Femur (tissue), 1 donor: ENCODE data around the gene KCNK17.
A peak's percentile ranks its signal among the peaks of the same experiment; 100 is the strongest.

Source experiments
- DNase-seq: peaks from one replicate; pipeline ENCODE4 v3.0.0-alpha.2; 2017

KCNK17 gene

GRCh38 chr6:39314273-39314795 lies at the start of gene KCNK17:
Gene KCNK17, minus strand, starts transcription at chr6:39314419. Its CDS starts 99 bp downstream, at chr6:39314320.
- DNase-seq: no peak

GRCh38 chr6:39363280-39363679 lies 49.1 kb upstream of the KCNK17 start:
- no peak for DNase-seq

- DNase-seq: no peak
Measured at GRCh38 chr6:39362487-39362865, 48.3 kb upstream of the KCNK17 start.

GRCh38 chr6:39361657-39362486 lies 47.7 kb upstream of the KCNK17 start:
- DNase-seq: peak; percentile 83

GRCh38 chr6:39360378-39360777 lies 46.2 kb upstream of the KCNK17 start:
- no peak for DNase-seq

GRCh38 chr6:39357998-39358686 lies 43.9 kb upstream of the KCNK17 start:
- peak; percentile 73 for DNase-seq

GRCh38 chr6:39353698-39354315 lies 39.6 kb upstream of the KCNK17 start:
- no peak for DNase-seq

GRCh38 chr6:39350723-39351505 lies 36.7 kb upstream of the KCNK17 start:
- no peak for DNase-seq

GRCh38 chr6:39348740-39349139 lies 34.5 kb upstream of the KCNK17 start:
- no peak for DNase-seq

- DNase-seq: peak; percentile 80
Measured at GRCh38 chr6:39347906-39348585, 33.8 kb upstream of the KCNK17 start.

GRCh38 chr6:39347206-39347605 lies 33.0 kb upstream of the KCNK17 start:
- DNase-seq: no peak

- no peak for DNase-seq
Measured at GRCh38 chr6:39344821-39345280, 30.6 kb upstream of the KCNK17 start.

- DNase-seq: no peak
Measured at GRCh38 chr6:39343396-39343870, 29.2 kb upstream of the KCNK17 start.

GRCh38 chr6:39342692-39343395 lies 28.6 kb upstream of the KCNK17 start:
- no peak for DNase-seq

GRCh38 chr6:39341937-39342336 lies 27.7 kb upstream of the KCNK17 start:
- DNase-seq: no peak

- DNase-seq: no peak
Measured at GRCh38 chr6:39341352-39341751, 27.1 kb upstream of the KCNK17 start.

- peak; percentile 35 for DNase-seq
Measured at GRCh38 chr6:39339868-39340550, 25.8 kb upstream of the KCNK17 start.

GRCh38 chr6:39339096-39339867 lies 25.1 kb upstream of the KCNK17 start:
- no peak for DNase-seq

GRCh38 chr6:39338397-39338796 lies 24.2 kb upstream of the KCNK17 start:
- no peak for DNase-seq
